HG02588 (cell line): ENCODE data around the gene ADCK2.
"Not testable (repeated sequence)": the region's sequence is repeated elsewhere in the genome, so short reads cannot be mapped to it uniquely, and the experiment has no call there.

Experiments used
- ATAC-seq: cut with Tn5 transposase; IDR thresholded peaks from one replicate; pipeline ENCODE4 v1.9.1; 2021; ENCODE audit warnings: mild to moderate bottlenecking, moderate library complexity; ENCODE audit not compliant: unreplicated experiment

ADCK2 gene

GRCh38 chr7:140673063-140673773 lies 473 bp downstream of the ADCK2 start:
- ATAC-seq, result peak; percentile 54

- no peak for ATAC-seq
Observed at GRCh38 chr7:140673774-140674155, 1.0 kb downstream of the ADCK2 start.

- no peak for ATAC-seq
Observed at GRCh38 chr7:140674356-140674800, 1.6 kb downstream of the ADCK2 start.

GRCh38 chr7:140674899-140675701 lies 2.4 kb downstream of the ADCK2 start:
- ATAC-seq, result no peak

- ATAC-seq, result no peak
Observed at GRCh38 chr7:140675726-140676125, 3.0 kb downstream of the ADCK2 start.

- peak; percentile 37 for ATAC-seq
Observed at GRCh38 chr7:140676306-140676705, 3.6 kb downstream of the ADCK2 start.

GRCh38 chr7:140676956-140677355 lies 4.2 kb downstream of the ADCK2 start:
- ATAC-seq, result not testable (repeated sequence)

- ATAC-seq, result no peak
Observed at GRCh38 chr7:140677496-140677895, 4.8 kb downstream of the ADCK2 start.

GRCh38 chr7:140678081-140678815 lies 5.5 kb downstream of the ADCK2 start:
- ATAC-seq, result no peak

GRCh38 chr7:140678816-140679130 lies 6.0 kb downstream of the ADCK2 start:
- no peak for ATAC-seq

GRCh38 chr7:140679186-140679585 lies 6.4 kb downstream of the ADCK2 start:
- no peak for ATAC-seq

- ATAC-seq, result no peak
Observed at GRCh38 chr7:140680886-140681285, 8.1 kb downstream of the ADCK2 start.

GRCh38 chr7:140681766-140682165 lies 9.0 kb downstream of the ADCK2 start:
- ATAC-seq, result no peak

- ATAC-seq, result no peak
Observed at GRCh38 chr7:140683657-140684056, 10.9 kb downstream of the ADCK2 start.

GRCh38 chr7:140684066-140684950 lies 11.6 kb downstream of the ADCK2 start:
- no peak for ATAC-seq

- no peak for ATAC-seq
Observed at GRCh38 chr7:140685407-140686087, 12.8 kb downstream of the ADCK2 start.

GRCh38 chr7:140686921-140687320 lies 14.2 kb downstream of the ADCK2 start:
- no peak for ATAC-seq

- no peak for ATAC-seq
Observed at GRCh38 chr7:140688341-140688740, 15.6 kb downstream of the ADCK2 start.

GRCh38 chr7:140689199-140690152 lies 16.7 kb downstream of the ADCK2 start:
- ATAC-seq, result no peak
